GM21529 (cell line): ENCODE results near the gene ANKRD62.

Experiments
- ATAC-seq: cut with Tn5 transposase; IDR thresholded peaks from one replicate; pipeline ENCODE4 v1.9.1; 2021; ENCODE audit not compliant: unreplicated experiment

Gene ANKRD62

DNA sequence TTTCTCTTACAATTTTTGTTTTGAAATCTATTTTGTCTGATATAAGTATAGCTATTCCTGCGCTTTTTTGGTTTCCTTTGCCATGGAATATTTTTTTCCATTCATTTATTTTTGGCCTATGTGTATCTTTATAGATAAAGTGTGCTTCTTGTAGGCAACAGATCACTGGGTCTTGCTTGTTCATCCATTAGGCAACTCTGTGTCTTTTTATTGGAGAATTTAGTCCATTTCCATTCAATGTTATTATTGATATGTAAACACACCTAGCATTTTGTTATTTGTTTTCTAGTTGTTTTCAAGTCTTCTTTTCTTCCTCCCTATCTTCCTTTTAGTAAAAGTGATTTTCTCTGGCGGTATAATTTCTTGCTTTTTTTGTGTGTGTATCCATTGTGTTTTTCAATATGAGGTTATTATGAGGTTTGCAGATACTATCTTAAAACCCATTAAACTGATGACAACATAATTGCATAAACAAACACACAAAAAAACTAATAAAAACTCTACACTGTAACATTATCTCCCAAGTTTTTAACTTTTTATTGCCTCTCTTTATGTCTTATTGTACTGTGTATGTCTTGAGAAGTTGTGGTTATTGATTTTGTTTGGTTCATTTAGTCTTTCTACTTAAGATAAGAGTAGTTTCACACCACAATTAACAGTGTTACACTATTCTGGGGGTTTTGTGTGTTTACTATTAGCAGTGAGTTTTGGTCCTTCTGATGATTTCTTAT is 71.6 kb downstream of the ANKRD62 start:
- ATAC-seq = no peak
